HCT116 (cell line): ENCODE results near the gene GALE. TPM values are rescaled to one million over a fixed set of nuclear protein-coding genes. Genes with fewer than 3 reads are reported as not detected.
A peak's percentile ranks its signal among the peaks of the same experiment; 100 is the strongest.

Source experiments
- ATAC-seq: fragments of 200-7000 bp; cut with Tn5 transposase; 2 replicates; pipeline ENCODE4 v1.9.1; 2020; ENCODE audit warnings: mild to moderate bottlenecking, moderate library complexity
- BruUV-seq: library from RNA; stranded (reverse); fragments of 400-500 nt; replicated peaks from 2 replicates; lab custom pipeline; 2021; lab: Mats Ljungman, UMichigan
- CTCF ChIA-PET: fragments of 300-600 bp; sonication (Branson Sonifier 250); formaldehyde crosslinking; loops from one replicate; lab custom pipeline; 2021; ENCODE audit warnings: antibody characterized with exemption; lab: Charles Lee
- POLR2A ChIA-PET: fragments of 300-600, 350-600 bp; sonication (Branson Sonifier 250); formaldehyde crosslinking; loops from one replicate; lab custom pipeline; 2021; ENCODE audit warnings: antibody characterized with exemption; lab: Charles Lee
- RAD21 ChIA-PET, 2 experiments: fragments of 300-600 bp; sonication (Branson Sonifier 250); formaldehyde crosslinking; loops; one replicate each; lab custom pipeline; 2023; ENCODE audit warnings: low total read pairs in 2 of 2; ENCODE audit not compliant: uncharacterized antibody in 2 of 2, unreplicated experiment in 2 of 2, low non-redundant PET in 1 of 2; lab: Charles Lee
- DNase-seq: peaks from one replicate; pipeline ENCODE4 v3.0.0-alpha.2; 2010; ENCODE audit warnings: low read depth, low spot score
- H2AFZ ChIP-seq: fragments of 200-600 bp; shearing (Covaris generic), sonication (generic); 2 replicates; pipeline ENCODE4 v1.6.1; 2017; ENCODE audit warnings: low read depth, mixed run types, mixed read lengths, antibody characterized with exemption, low read length; ENCODE audit not compliant: poor library complexity, severe bottlenecking
- H3K27ac ChIP-seq: 2 replicates; pipeline ENCODE4 v1.5.1; 2012; ENCODE audit warnings: low read depth, low read length
- H3K27me3 ChIP-seq: fragments of 200-600 bp; sonication (generic); 2 replicates; pipeline ENCODE4 v1.6.1; 2016; ENCODE audit warnings: mixed run types, low read length, mixed read lengths; ENCODE audit not compliant: insufficient read depth
- H3K36me3 ChIP-seq, 2 experiments: fragments of 200-500 bp in 1 of 2; fragments of 200-600 bp in 1 of 2; sonication (Bioruptor generic) in 1 of 2; sonication (generic) in 1 of 2; 2 replicates each; pipeline versions ENCODE4 v1.5.1 to v1.6.1; 2014 to 2016; ENCODE audit warnings: low read length in 2 of 2, inconsistent platforms in 1 of 2, mixed read lengths in 1 of 2, mixed run types in 1 of 2; ENCODE audit not compliant: insufficient read depth in 2 of 2, control insufficient read depth in 1 of 2
- H3K4me1 ChIP-seq, 2 experiments: fragments of 200-600 bp in 1 of 2; sonication (generic) in 1 of 2; 2 replicates each; pipeline versions ENCODE4 v1.5.1 to v1.6.1; 2012 to 2017; ENCODE audit warnings: low read length in 2 of 2, inconsistent platforms in 1 of 2, mild to moderate bottlenecking in 1 of 2, mixed read lengths in 1 of 2, mixed run types in 1 of 2, moderate library complexity in 1 of 2; ENCODE audit not compliant: insufficient read depth in 2 of 2, control insufficient read depth in 1 of 2
- H3K4me2 ChIP-seq: fragments of 200-600 bp; sonication (generic); 2 replicates; pipeline ENCODE4 v1.6.1; 2017; ENCODE audit warnings: mixed run types, low read length, mixed read lengths
- H3K4me3 ChIP-seq, 2 experiments: fragments of 200-600 bp in 1 of 2; sonication (generic) in 1 of 2; replicated peaks in 1 of 2; 2 replicates each; pipeline ENCODE4 v1.5.1; 2011 to 2016; ENCODE audit warnings: low read length in 2 of 2, control low read depth in 1 of 2, low read depth in 1 of 2, mild to moderate bottlenecking in 1 of 2, mixed read lengths in 1 of 2, mixed run types in 1 of 2
- H3K79me2 ChIP-seq: fragments of 200-600 bp; sonication (generic); 2 replicates; pipeline ENCODE4 v1.6.1; 2017; ENCODE audit warnings: mild to moderate bottlenecking, mixed run types, low read length, moderate library complexity, mixed read lengths; ENCODE audit not compliant: insufficient read depth
- H3K9ac ChIP-seq: fragments of 200-600 bp; sonication (generic); 2 replicates; pipeline ENCODE4 v1.6.1; 2016; ENCODE audit warnings: low read length, mixed read lengths
- H3K9me2 ChIP-seq: fragments of 200-600 bp; sonication (generic), shearing (Covaris generic); 2 replicates; pipeline ENCODE4 v1.6.1; 2017; ENCODE audit warnings: mixed run types, mild to moderate bottlenecking, moderate library complexity; ENCODE audit not compliant: insufficient read depth
- H3K9me3 ChIP-seq, 2 experiments: fragments of 200-500 bp in 1 of 2; fragments of 200-600 bp in 1 of 2; sonication (Bioruptor generic) in 1 of 2; sonication (generic) in 1 of 2; 2 replicates each; pipeline ENCODE4 v1.6.1; 2014 to 2017; ENCODE audit warnings: low read length in 2 of 2, mixed read lengths in 2 of 2, inconsistent platforms in 1 of 2, low read depth in 1 of 2, mild to moderate bottlenecking in 1 of 2, mixed run types in 1 of 2, moderate library complexity in 1 of 2; ENCODE audit not compliant: control insufficient read depth in 1 of 2, insufficient read depth in 1 of 2
- H4K20me1 ChIP-seq: fragments of 200-600 bp; sonication (generic), shearing (Covaris generic); 2 replicates; pipeline ENCODE4 v1.6.1; 2017; ENCODE audit warnings: mixed run types, mild to moderate bottlenecking, moderate library complexity; ENCODE audit not compliant: insufficient read depth
- CBX3 ChIP-seq: IDR thresholded peaks from 2 replicates; pipeline ENCODE4 v1.6.1; 2012; ENCODE audit warnings: low read depth
- CEBPB ChIP-seq: IDR thresholded peaks from 2 replicates; pipeline ENCODE4 v1.6.1; 2012; ENCODE audit warnings: low read depth
- ELF1 ChIP-seq: IDR thresholded peaks from 2 replicates; pipeline ENCODE4 v1.6.1; 2012; ENCODE audit warnings: low read depth, borderline replicate concordance
- EZH2 ChIP-seq: fragments of 200-600 bp; sonication (generic); IDR thresholded peaks from 2 replicates; pipeline ENCODE4 v1.6.1; 2017; ENCODE audit warnings: antibody characterized with exemption, mixed run types
- FOSL1 ChIP-seq: IDR thresholded peaks from 2 replicates; pipeline ENCODE4 v1.6.1; 2012; ENCODE audit warnings: low read depth
- JUND ChIP-seq: IDR thresholded peaks from 2 replicates; pipeline ENCODE4 v1.6.1; 2012
- POLR2A ChIP-seq: IDR thresholded peaks from 2 replicates; pipeline ENCODE4 v1.7.0; 2011; ENCODE audit warnings: borderline replicate concordance; ENCODE audit not compliant: insufficient read depth, insufficient read length; ENCODE audit errors: extremely low read depth
- POLR2AphosphoS5 ChIP-seq: IDR thresholded peaks from 2 replicates; pipeline ENCODE4 v1.6.1; 2011; ENCODE audit warnings: mild to moderate bottlenecking, low read depth, low read length, moderate library complexity
- RAD21 ChIP-seq: IDR thresholded peaks from 2 replicates; pipeline ENCODE4 v1.6.1; 2012; ENCODE audit warnings: low read depth, mild to moderate bottlenecking
- SIN3A ChIP-seq: IDR thresholded peaks from 2 replicates; pipeline ENCODE4 v1.6.1; 2012; ENCODE audit warnings: low read depth
- SRF ChIP-seq: IDR thresholded peaks from 2 replicates; pipeline ENCODE4 v1.6.1; 2012; ENCODE audit warnings: low read depth
- TCF7L2 ChIP-seq: IDR thresholded peaks from 2 replicates; pipeline ENCODE4 v1.7.0; 2011; ENCODE audit warnings: borderline replicate concordance, inconsistent platforms; ENCODE audit not compliant: insufficient read depth, insufficient read length; ENCODE audit errors: extremely low read depth
- YY1 ChIP-seq: IDR thresholded peaks from 2 replicates; pipeline ENCODE4 v1.6.1; 2011; ENCODE audit warnings: low read length, low read depth, moderate library complexity, mild to moderate bottlenecking; ENCODE audit not compliant: insufficient replicate concordance; ENCODE audit errors: extremely low read depth
- ZNF274 ChIP-seq: fragments of 200-500 bp; sonication (Bioruptor generic); IDR thresholded peaks from 2 replicates; pipeline ENCODE4 v1.6.1; 2014; ENCODE audit warnings: mild to moderate bottlenecking, low read depth, low read length, inconsistent platforms
- intact Hi-C: fragments of 100-400 bp; cut with micrococcal nuclease; formaldehyde crosslinking; loops from 2 replicates; pipeline ENCODE4 v1.10.0; 2022
- total RNA-seq: library from RNA; stranded (reverse); gene quantifications from one replicate; pipeline ENCODE4 v1.2.1, GENCODE V29; 2021; ENCODE audit not compliant: unreplicated experiment
- TF ChIP-seq, protein P1 (sequence below): IDR thresholded peaks from 2 replicates; pipeline ENCODE4 v1.6.1; 2012
- TF ChIP-seq, protein P2 (sequence below): IDR thresholded peaks from 2 replicates; pipeline ENCODE4 v1.6.1; 2012
- TF ChIP-seq, protein P3 (sequence below): IDR thresholded peaks from 2 replicates; pipeline ENCODE4 v1.6.1; 2012; ENCODE audit warnings: low read depth
- TF ChIP-seq, protein P4 (sequence below): IDR thresholded peaks from 2 replicates; pipeline ENCODE4 v1.6.1; 2011; ENCODE audit warnings: mild to moderate bottlenecking, low read length, moderate library complexity; ENCODE audit not compliant: insufficient replicate concordance; ENCODE audit errors: extremely low read depth

GALE gene
- total RNA-seq, 1 experiment from 2014 or later = 114 TPM

DNA sequence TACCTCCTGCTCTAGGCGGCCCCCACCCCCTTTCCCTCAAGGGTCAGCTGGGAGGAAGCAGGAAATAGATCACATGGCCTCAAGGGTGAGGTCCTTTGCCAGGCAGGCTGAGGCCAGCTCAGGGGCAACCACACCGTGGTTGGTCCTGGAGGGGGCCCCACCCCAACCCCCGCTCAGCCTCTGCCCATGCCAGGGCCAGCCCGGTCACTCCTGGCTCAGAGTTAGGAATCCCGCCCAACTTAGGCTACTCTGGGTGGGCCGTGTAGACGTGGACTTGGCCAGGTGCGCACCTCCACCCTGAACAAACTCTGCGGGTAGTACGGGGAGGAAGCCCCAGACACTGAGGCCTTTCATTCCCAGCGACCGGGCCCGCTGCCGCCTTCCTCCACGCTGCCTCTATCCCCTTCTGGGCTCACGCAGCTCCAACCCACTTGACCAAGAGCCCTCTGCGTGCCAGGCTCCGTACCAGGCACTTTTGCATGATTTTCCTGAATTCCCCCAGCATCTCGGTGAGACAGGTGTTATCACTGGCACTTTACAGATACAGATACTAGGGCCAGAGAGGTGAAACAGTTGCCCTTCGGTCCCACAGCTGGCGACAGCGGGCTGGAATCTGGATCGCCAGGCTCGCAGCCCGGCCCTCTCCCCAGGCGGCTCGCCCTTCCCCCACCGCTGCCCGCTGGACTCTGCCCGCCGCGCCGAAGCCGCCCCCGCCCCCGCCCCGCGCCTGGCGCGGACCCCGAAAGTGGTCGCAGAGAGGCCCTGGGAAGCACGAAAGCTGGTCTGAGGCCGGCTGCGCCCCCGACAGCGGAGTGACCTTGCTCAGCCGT is 769 bp downstream of the GALE start (continued):
- TF ChIP-seq SRF = no peak

DNA sequence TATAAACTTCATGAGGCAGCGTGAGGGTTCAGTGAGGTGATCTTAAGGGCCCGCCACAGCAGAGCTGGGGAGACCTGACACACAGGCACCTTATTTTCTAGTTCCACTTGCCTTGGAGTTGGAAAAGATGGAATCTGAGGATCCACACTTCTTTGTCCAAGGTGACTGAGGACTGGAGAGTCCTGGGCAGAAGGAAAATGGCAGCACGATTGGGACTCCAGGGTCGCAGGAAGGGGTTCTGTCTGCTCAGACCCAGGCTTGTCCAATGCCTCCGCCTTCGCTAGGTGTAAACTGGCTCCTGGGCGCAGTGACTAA is 1.3 kb downstream of the GALE start:
- H3K4me1 ChIP-seq = peaks cover 10 to 35% of the 10 kb centered on the region in 2 experiments
- ATAC-seq (no peak), DNase-seq (no peak)
- no peaks in the 10 kb centered on the region for H3K9me3 ChIP-seq
- peak overlapping the region; percentile 87 for H3K9ac ChIP-seq
- no TSS peak for BruUV-seq
- peak overlapping the region; percentile 65 to 94 for H3K4me3 ChIP-seq
- H3K79me2 ChIP-seq = peaks cover 22% of the 10 kb centered on the region; the same call in 1 of the 2 replicates
- H3K27ac ChIP-seq = peak overlapping the region; percentile 93
- RAD21 ChIA-PET = interaction anchor here (0.9 to 1.2 kb wide), 3 partner anchors 27 to 117 kb away, joined by 4 read pairs; no protein-coding TSS in a partner anchor
- no peak overlapping the region for H2AFZ ChIP-seq
- intact Hi-C loops = loop anchor here (5.0 kb wide), 1 partner anchor 118 kb away; no protein-coding TSS in a partner anchor
- H3K27me3 ChIP-seq = no peaks in the 10 kb centered on the region
- H3K4me2 ChIP-seq = peak overlapping the region; percentile 92
- H3K36me3 ChIP-seq = peaks cover 12 to 26% of the 10 kb centered on the region in 2 experiments; a peak in 3 of 4 replicates
- H4K20me1 ChIP-seq = no peaks in the 10 kb centered on the region
- CTCF ChIA-PET = interaction anchor here (0.6 to 2.7 kb wide), 4 partner anchors 11 to 117 kb away, joined by 3 to 13 read pairs (median 4); no protein-coding TSS in a partner anchor
- no peaks in the 10 kb centered on the region for H3K9me2 ChIP-seq
- POLR2A ChIA-PET = interaction anchor here (1.4 to 2.0 kb wide), 2 partner anchors 8 to 19 kb away, joined by 4 to 9 read pairs; partner anchors contain the start of gene LYPLA2
- TF ChIP-seq FOSL1 (no peak), CEBPB (no peak), SIN3A (no peak), CBX3 (no peak), YY1 (no peak), ZNF274 (no peak), POLR2A (no peak), POLR2AphosphoS5 (no peak), JUND (no peak), TCF7L2 (no peak), RAD21 (no peak), SRF (no peak), ELF1 (no peak), EZH2 (no peak)
- TF ChIP-seq, protein P1, sequence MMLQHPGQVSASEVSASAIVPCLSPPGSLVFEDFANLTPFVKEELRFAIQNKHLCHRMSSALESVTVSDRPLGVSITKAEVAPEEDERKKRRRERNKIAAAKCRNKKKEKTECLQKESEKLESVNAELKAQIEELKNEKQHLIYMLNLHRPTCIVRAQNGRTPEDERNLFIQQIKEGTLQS = no peak
- TF ChIP-seq, protein P2, sequence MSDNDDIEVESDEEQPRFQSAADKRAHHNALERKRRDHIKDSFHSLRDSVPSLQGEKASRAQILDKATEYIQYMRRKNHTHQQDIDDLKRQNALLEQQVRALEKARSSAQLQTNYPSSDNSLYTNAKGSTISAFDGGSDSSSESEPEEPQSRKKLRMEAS = no peak
- TF ChIP-seq, protein P3, sequence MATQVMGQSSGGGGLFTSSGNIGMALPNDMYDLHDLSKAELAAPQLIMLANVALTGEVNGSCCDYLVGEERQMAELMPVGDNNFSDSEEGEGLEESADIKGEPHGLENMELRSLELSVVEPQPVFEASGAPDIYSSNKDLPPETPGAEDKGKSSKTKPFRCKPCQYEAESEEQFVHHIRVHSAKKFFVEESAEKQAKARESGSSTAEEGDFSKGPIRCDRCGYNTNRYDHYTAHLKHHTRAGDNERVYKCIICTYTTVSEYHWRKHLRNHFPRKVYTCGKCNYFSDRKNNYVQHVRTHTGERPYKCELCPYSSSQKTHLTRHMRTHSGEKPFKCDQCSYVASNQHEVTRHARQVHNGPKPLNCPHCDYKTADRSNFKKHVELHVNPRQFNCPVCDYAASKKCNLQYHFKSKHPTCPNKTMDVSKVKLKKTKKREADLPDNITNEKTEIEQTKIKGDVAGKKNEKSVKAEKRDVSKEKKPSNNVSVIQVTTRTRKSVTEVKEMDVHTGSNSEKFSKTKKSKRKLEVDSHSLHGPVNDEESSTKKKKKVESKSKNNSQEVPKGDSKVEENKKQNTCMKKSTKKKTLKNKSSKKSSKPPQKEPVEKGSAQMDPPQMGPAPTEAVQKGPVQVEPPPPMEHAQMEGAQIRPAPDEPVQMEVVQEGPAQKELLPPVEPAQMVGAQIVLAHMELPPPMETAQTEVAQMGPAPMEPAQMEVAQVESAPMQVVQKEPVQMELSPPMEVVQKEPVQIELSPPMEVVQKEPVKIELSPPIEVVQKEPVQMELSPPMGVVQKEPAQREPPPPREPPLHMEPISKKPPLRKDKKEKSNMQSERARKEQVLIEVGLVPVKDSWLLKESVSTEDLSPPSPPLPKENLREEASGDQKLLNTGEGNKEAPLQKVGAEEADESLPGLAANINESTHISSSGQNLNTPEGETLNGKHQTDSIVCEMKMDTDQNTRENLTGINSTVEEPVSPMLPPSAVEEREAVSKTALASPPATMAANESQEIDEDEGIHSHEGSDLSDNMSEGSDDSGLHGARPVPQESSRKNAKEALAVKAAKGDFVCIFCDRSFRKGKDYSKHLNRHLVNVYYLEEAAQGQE = no peak
- TF ChIP-seq, protein P4, sequence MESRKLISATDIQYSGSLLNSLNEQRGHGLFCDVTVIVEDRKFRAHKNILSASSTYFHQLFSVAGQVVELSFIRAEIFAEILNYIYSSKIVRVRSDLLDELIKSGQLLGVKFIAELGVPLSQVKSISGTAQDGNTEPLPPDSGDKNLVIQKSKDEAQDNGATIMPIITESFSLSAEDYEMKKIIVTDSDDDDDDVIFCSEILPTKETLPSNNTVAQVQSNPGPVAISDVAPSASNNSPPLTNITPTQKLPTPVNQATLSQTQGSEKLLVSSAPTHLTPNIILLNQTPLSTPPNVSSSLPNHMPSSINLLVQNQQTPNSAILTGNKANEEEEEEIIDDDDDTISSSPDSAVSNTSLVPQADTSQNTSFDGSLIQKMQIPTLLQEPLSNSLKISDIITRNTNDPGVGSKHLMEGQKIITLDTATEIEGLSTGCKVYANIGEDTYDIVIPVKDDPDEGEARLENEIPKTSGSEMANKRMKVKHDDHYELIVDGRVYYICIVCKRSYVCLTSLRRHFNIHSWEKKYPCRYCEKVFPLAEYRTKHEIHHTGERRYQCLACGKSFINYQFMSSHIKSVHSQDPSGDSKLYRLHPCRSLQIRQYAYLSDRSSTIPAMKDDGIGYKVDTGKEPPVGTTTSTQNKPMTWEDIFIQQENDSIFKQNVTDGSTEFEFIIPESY = no peak
